ENCODE measurements around the gene EPHB6. TPM values are rescaled to one million over a fixed set of nuclear protein-coding genes. Genes with fewer than 3 reads are reported as not detected.

Gene EPHB6
- total RNA-seq, 4 donors from 2014 or later = 158 to 346 (median 221) TPM

DNA sequence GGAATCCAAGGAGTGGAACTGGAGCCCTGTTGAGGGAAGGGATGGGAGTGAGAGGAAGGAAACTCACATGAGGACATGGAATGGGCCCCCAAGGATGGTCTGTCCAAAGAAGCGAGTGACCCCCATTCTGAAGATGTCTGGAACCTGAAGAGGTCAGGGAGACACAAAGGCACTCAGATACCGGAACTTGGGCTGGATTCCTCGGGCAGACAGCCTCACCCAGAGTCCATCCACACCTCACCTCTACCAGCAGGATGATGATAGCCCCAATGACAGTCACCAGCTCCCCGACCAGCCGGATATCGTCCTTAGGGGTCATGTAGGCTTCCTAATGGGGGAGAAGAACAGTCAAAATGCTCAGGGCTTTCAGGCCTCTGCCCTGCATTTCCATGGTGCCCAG is 20.0 kb downstream of the EPHB6 start:
- DNase-seq (ENCODE audit: low spot score in 2 of 2) = peak in 1 of 2 donors; percentile 43
- WGBS, 2 donors = 91% methylated on average over 6 of the region's 6 CpGs
- intact Hi-C loops (cut with DNase I; ENCODE audit: low total_unique reads) = no loop called here

GRCh38 chr7:142875456-142875855 is 20.6 kb downstream of the EPHB6 start:
- no peak overlapping the region for H3K4me3 ChIP-seq (ENCODE audit: low read depth, poor library complexity, severe bottlenecking)
- 86 to 91% methylated on average over 14 of the region's 14 CpGs for WGBS, 2 donors
- no peak for TF ChIP-seq POLR2A (IDR thresholded peaks at IDR 0.05)
- TF ChIP-seq, protein P1, sequence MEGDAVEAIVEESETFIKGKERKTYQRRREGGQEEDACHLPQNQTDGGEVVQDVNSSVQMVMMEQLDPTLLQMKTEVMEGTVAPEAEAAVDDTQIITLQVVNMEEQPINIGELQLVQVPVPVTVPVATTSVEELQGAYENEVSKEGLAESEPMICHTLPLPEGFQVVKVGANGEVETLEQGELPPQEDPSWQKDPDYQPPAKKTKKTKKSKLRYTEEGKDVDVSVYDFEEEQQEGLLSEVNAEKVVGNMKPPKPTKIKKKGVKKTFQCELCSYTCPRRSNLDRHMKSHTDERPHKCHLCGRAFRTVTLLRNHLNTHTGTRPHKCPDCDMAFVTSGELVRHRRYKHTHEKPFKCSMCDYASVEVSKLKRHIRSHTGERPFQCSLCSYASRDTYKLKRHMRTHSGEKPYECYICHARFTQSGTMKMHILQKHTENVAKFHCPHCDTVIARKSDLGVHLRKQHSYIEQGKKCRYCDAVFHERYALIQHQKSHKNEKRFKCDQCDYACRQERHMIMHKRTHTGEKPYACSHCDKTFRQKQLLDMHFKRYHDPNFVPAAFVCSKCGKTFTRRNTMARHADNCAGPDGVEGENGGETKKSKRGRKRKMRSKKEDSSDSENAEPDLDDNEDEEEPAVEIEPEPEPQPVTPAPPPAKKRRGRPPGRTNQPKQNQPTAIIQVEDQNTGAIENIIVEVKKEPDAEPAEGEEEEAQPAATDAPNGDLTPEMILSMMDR (IDR thresholded peaks at IDR 0.05) = no peak
- intact Hi-C loops (cut with DNase I; ENCODE audit: low total_unique reads) = no loop called here
- DNase-seq (ENCODE audit: low spot score in 2 of 2) = peak in 1 of 2 donors; percentile 78

More for the DNA sequence above, 20.0 kb downstream of the EPHB6 start:
- H3K4me3 ChIP-seq (ENCODE audit: low read depth, poor library complexity, severe bottlenecking) = no peak overlapping the region
- TF ChIP-seq POLR2A (IDR thresholded peaks at IDR 0.05) = no peak
- TF ChIP-seq, protein P1 (IDR thresholded peaks at IDR 0.05) = no peak

DNA sequence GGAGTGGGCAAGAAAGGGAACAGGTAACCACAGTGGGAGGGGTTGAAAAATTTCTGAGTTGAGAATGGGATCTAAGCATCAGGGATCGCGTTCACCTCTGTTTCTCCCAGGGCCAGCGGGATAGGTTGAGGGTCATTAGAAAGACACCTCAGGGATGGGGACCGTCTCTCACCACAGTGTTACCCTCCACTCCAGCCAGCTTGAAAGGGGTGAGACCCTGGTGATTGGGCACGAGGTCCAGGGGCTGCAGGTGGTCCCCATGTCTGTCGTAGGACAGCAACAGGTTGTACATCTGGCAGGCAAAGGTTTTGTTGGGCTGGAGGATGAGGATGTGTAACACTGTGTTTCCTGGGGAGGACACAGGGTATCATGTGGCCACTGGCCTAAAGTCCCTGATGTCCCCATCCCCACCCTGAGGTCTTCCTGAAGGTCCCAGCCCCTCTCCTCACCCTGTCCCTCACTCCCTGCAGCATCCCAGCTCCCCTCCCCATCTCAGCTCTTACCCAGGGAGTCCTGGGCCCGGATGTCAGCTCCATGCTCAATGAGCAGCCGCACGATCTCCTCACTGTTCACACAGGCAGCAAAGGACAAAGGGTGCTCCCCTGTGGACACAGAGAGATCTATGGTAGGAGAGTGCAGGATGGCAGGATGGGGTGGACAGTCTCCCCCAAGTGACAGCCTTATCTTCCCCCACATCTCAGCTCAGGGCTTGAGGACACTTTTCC is 21.5 kb downstream of the EPHB6 start:
- intact Hi-C loops (cut with DNase I; ENCODE audit: low total_unique reads) = no loop called here
- peak in 1 of 2 donors; percentile 66 for DNase-seq (ENCODE audit: low spot score in 2 of 2)
- WGBS, 2 donors = 84 to 89% methylated on average over 8 to 9 of the region's 9 CpGs
- TF ChIP-seq, protein P1 (IDR thresholded peaks at IDR 0.05) = no peak
- no peak for TF ChIP-seq POLR2A (IDR thresholded peaks at IDR 0.05)
- no peak overlapping the region for H3K4me3 ChIP-seq (ENCODE audit: low read depth, poor library complexity, severe bottlenecking)

DNA sequence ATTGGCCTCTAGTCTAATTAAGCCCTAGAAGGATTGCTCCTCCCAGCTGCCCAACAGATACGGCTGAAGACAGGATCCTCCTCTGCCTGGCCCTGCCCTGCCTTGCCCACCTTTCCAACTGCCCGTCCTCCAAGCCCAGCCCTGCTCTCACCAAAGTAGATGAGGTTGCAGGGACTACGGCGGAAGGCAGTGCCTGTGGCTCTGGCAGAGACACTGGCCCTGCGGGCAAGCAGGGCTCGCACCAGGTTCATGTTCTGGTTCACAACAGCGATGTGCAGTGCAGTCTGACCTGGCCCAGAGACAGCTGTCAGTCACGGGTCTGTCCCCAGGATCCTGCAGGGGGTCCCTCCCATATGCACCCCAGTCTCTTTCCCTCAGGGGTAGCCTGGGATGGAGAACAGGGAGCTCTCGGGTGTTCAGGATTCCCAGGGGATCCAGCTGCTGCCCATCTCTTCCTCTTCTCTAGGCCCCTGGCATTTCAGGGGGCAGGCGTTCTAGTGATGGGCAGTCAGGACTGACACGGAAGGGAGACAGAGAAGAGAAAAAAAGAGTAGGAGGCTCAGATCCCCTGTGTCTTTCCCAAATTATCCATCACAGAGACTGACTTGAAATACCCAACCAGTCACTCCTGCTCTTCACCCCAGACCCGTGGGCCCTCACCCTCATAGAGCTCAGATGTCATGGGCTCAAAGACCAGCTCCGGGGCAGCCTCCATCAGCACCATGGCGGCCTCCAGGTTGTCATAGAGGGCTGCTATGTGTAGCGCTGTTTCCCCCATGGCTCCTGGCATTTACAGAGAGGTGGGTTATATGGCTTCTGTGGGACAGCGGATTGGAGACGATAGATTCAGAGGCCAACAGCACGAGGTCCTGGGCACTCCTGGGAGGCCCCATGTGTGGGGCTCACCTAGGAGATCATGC is 22.4 kb downstream of the EPHB6 start:
- intact Hi-C loops (cut with DNase I; ENCODE audit: low total_unique reads) = no loop called here
- WGBS, 2 donors = 84% methylated on average over 18 of the region's 18 CpGs
- TF ChIP-seq POLR2A (IDR thresholded peaks at IDR 0.05) = no peak
- TF ChIP-seq, protein P1 (IDR thresholded peaks at IDR 0.05) = no peak
- DNase-seq (ENCODE audit: low spot score in 2 of 2) = peak in 1 of 2 donors; percentile 81
- no peak overlapping the region for H3K4me3 ChIP-seq (ENCODE audit: low read depth, poor library complexity, severe bottlenecking)

DNA sequence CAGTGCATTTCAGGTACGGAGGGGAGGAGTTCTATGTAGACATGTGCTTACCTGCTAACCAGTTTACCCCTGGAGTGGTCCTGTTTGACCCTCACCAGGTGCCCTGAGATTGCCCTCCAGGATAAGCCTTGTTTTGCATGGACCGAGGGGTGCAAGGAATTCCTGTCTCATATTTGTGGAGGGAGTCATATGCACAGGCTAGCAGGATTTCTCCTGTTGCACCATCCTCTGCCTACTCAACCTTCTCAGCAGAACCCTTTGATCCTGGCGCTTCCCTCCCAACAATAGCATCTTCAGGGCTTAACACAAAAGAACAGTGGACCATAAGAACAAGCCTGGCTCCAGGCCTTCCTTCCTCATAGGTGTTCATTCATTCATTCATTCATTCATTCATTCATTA is 23.4 kb downstream of the EPHB6 start:
- intact Hi-C loops (cut with DNase I; ENCODE audit: low total_unique reads) = no loop called here
- DNase-seq (ENCODE audit: low spot score in 2 of 2) = peak in 1 of 2 donors; percentile 60
- TF ChIP-seq, protein P1 (IDR thresholded peaks at IDR 0.05) = no peak
- H3K4me3 ChIP-seq (ENCODE audit: low read depth, poor library complexity, severe bottlenecking) = no peak overlapping the region
- WGBS, 2 donors = 87 to 91% methylated on average over 3 of the region's 3 CpGs

All from lower leg skin (tissue), 4 donors.